Stimulated activated CD4-positive, alpha-beta T cell treated with anti-CD3 and anti-CD28 coated beads, TNF-alpha, amount 100 ng/mL, for 4 hours (primary cell): ENCODE results near the gene MTMR8.

Experiments used
- DNase-seq, 3 experiments: peaks; one replicate each; pipeline ENCODE4 v3.0.0-alpha.2; 2020; ENCODE audit warnings: low read depth in 3 of 3

The MTMR8 gene

GRCh38 chrX:64313624-64314023 lies 81.6 kb downstream of the MTMR8 start:
- no peak for DNase-seq

- DNase-seq = no peak
Measured at GRCh38 chrX:64306712-64307111, 88.5 kb downstream of the MTMR8 start.

- DNase-seq = no peak
Measured at GRCh38 chrX:64291123-64291522, 104.1 kb downstream of the MTMR8 start.

GRCh38 chrX:64265265-64265664 lies 130.0 kb downstream of the MTMR8 start:
- no peak for DNase-seq

GRCh38 chrX:64230123-64230970 lies 164.9 kb downstream of the MTMR8 start, which contains the start of gene ASB12:
Gene ASB12 (minus strand): TSS chrX:64230607. CDS start chrX:64225650, 4,957 bp downstream.
- DNase-seq = no peak

GRCh38 chrX:64229154-64229553 lies 166.1 kb downstream of the MTMR8 start:
- no peak for DNase-seq
